Memory B cell (primary cell): ENCODE data around the gene BTBD2.

Experiments
- ATAC-seq: fragments of 150-1000 bp; cut with Tn5 transposase; 2 replicates; pipeline ENCODE4 v1.10.0; 2021; ENCODE audit warnings: low read depth, mild to moderate bottlenecking, moderate library complexity
- DNase-seq, 2 donors: peaks; one replicate each; pipeline ENCODE4 v3.0.0; 2022; ENCODE audit warnings: low spot score in 2 of 2
- H3K27ac Mint-ChIP-seq: one replicate; pipeline ENCODE4 v1.8.0; 2022; ENCODE audit warnings: mild to moderate bottlenecking, moderate library complexity, mixed read lengths
- H3K27me3 Mint-ChIP-seq: one replicate; pipeline ENCODE4 v1.8.0; 2022; ENCODE audit warnings: mixed read lengths
- H3K36me3 Mint-ChIP-seq: one replicate; pipeline ENCODE4 v1.8.0; 2022; ENCODE audit warnings: mild to moderate bottlenecking, mixed read lengths
- H3K4me1 Mint-ChIP-seq: one replicate; pipeline ENCODE4 v1.8.0; 2022; ENCODE audit warnings: mixed read lengths
- H3K4me3 Mint-ChIP-seq: one replicate; pipeline ENCODE4 v1.8.0; 2022; ENCODE audit warnings: mild to moderate bottlenecking, moderate library complexity, mixed read lengths
- H3K9me3 Mint-ChIP-seq: one replicate; pipeline ENCODE4 v1.8.0; 2022; ENCODE audit warnings: mixed read lengths

BTBD2 gene

GRCh38 chr19:2047076-2047448 is 31.5 kb upstream of the BTBD2 start:
- Mint-ChIP-seq H3K36me3 (peaks cover 13% of the 10 kb centered on the region), H3K27ac (peak overlapping the region; percentile 98), H3K27me3 (no peaks in the 10 kb centered on the region), H3K4me1 (peaks cover 33% of the 10 kb centered on the region), H3K4me3 (peak overlapping the region; percentile 52), H3K9me3 (no peaks in the 10 kb centered on the region)
- no peak for ATAC-seq
- peak; percentile 29 to 43 for DNase-seq

- no peak overlapping the region for H3K4me3 Mint-ChIP-seq
- ATAC-seq, result no peak
Observed at GRCh38 chr19:2046046-2046907, 30.8 kb upstream of the BTBD2 start.

GRCh38 chr19:2045501-2046045 is 30.1 kb upstream of the BTBD2 start:
- Mint-ChIP-seq H3K4me1 (peaks cover 31% of the 10 kb centered on the region), H3K27me3 (no peaks in the 10 kb centered on the region), H3K27ac (peak overlapping the region; percentile 98), H3K36me3 (peaks cover 17% of the 10 kb centered on the region), H3K4me3 (no peak overlapping the region), H3K9me3 (no peaks in the 10 kb centered on the region)
- no peak for DNase-seq
- no peak for ATAC-seq

More at GRCh38 chr19:2046046-2046907, 30.8 kb upstream of the BTBD2 start:
- H3K9me3 Mint-ChIP-seq, result no peaks in the 10 kb centered on the region
- peak overlapping the region; percentile 98 for H3K27ac Mint-ChIP-seq
- DNase-seq, result no peak
- H3K4me1 Mint-ChIP-seq, result peaks cover 31% of the 10 kb centered on the region
- peaks cover 16% of the 10 kb centered on the region for H3K36me3 Mint-ChIP-seq
- H3K27me3 Mint-ChIP-seq, result no peaks in the 10 kb centered on the region

- no peaks in the 10 kb centered on the region for H3K9me3 Mint-ChIP-seq
- ATAC-seq (no peak), DNase-seq (peak in 1 of 2 donors; percentile 32)
- H3K4me1 Mint-ChIP-seq, result peaks cover 30% of the 10 kb centered on the region
- peaks cover 16% of the 10 kb centered on the region for H3K36me3 Mint-ChIP-seq
- H3K27me3 Mint-ChIP-seq, result no peaks in the 10 kb centered on the region
- H3K4me3 Mint-ChIP-seq, result peak overlapping the region; percentile 32
- H3K27ac Mint-ChIP-seq, result peak overlapping the region; percentile 98
Observed at GRCh38 chr19:2044709-2045500, 29.4 kb upstream of the BTBD2 start.

- H3K9me3 Mint-ChIP-seq, result no peaks in the 10 kb centered on the region
- ATAC-seq, result peak; percentile 3
- peaks cover 27% of the 10 kb centered on the region for H3K4me1 Mint-ChIP-seq
- no peaks in the 10 kb centered on the region for H3K27me3 Mint-ChIP-seq
- peak overlapping the region; percentile 59 for H3K4me3 Mint-ChIP-seq
- H3K27ac Mint-ChIP-seq, result peak overlapping the region; percentile 98
- DNase-seq, result peak; percentile 39 to 60
- H3K36me3 Mint-ChIP-seq, result peaks cover 16% of the 10 kb centered on the region
Observed at GRCh38 chr19:2043961-2044708, 28.6 kb upstream of the BTBD2 start.

GRCh38 chr19:2043251-2043641 is 27.7 kb upstream of the BTBD2 start:
- no peaks in the 10 kb centered on the region for H3K9me3 Mint-ChIP-seq
- DNase-seq (no peak), ATAC-seq (no peak)
- no peaks in the 10 kb centered on the region for H3K27me3 Mint-ChIP-seq
- H3K4me3 Mint-ChIP-seq, result peak overlapping the region; percentile 59
- peaks cover 24% of the 10 kb centered on the region for H3K4me1 Mint-ChIP-seq
- peak overlapping the region; percentile 98 for H3K27ac Mint-ChIP-seq
- H3K36me3 Mint-ChIP-seq, result peaks cover 19% of the 10 kb centered on the region

GRCh38 chr19:2042485-2043250 is 27.2 kb upstream of the BTBD2 start:
- DNase-seq (no peak), ATAC-seq (no peak)
- Mint-ChIP-seq H3K36me3 (peaks cover 21% of the 10 kb centered on the region), H3K27me3 (no peaks in the 10 kb centered on the region), H3K27ac (peak overlapping the region; percentile 98), H3K4me3 (peak overlapping the region; percentile 60), H3K9me3 (no peaks in the 10 kb centered on the region), H3K4me1 (peaks cover 22% of the 10 kb centered on the region)

- Mint-ChIP-seq H3K27me3 (no peaks in the 10 kb centered on the region), H3K27ac (peak overlapping the region; percentile 98), H3K36me3 (peaks cover 21% of the 10 kb centered on the region), H3K4me1 (peaks cover 22% of the 10 kb centered on the region), H3K4me3 (peak overlapping the region; percentile 64), H3K9me3 (no peaks in the 10 kb centered on the region)
- peak; percentile 69 for ATAC-seq
- DNase-seq, result peak; percentile 97 to 99
Observed at GRCh38 chr19:2041683-2042484, 26.4 kb upstream of the BTBD2 start.

GRCh38 chr19:2041433-2041682 is 25.8 kb upstream of the BTBD2 start:
- H3K4me1 Mint-ChIP-seq, result peaks cover 21% of the 10 kb centered on the region
- H3K9me3 Mint-ChIP-seq, result no peaks in the 10 kb centered on the region
- peak overlapping the region; percentile 98 for H3K27ac Mint-ChIP-seq
- no peaks in the 10 kb centered on the region for H3K27me3 Mint-ChIP-seq
- H3K4me3 Mint-ChIP-seq, result peak overlapping the region; percentile 64
- H3K36me3 Mint-ChIP-seq, result peaks cover 21% of the 10 kb centered on the region
- no peak for DNase-seq
- no peak for ATAC-seq

- Mint-ChIP-seq H3K9me3 (no peaks in the 10 kb centered on the region), H3K4me1 (peaks cover 19% of the 10 kb centered on the region), H3K27me3 (no peaks in the 10 kb centered on the region), H3K27ac (peak overlapping the region; percentile 98), H3K4me3 (peak overlapping the region; percentile 64), H3K36me3 (peaks cover 21% of the 10 kb centered on the region)
- ATAC-seq (no peak), DNase-seq (no peak)
Observed at GRCh38 chr19:2040647-2041432, 25.3 kb upstream of the BTBD2 start.

GRCh38 chr19:2039959-2040646 is 24.6 kb upstream of the BTBD2 start:
- DNase-seq (no peak), ATAC-seq (no peak)
- Mint-ChIP-seq H3K9me3 (no peaks in the 10 kb centered on the region), H3K36me3 (peaks cover 21% of the 10 kb centered on the region), H3K27me3 (no peaks in the 10 kb centered on the region), H3K27ac (peak overlapping the region; percentile 98), H3K4me3 (no peak overlapping the region), H3K4me1 (peaks cover 22% of the 10 kb centered on the region)
